ENCODE measurements around the gene CCDC92B.

The CCDC92B gene

DNA sequence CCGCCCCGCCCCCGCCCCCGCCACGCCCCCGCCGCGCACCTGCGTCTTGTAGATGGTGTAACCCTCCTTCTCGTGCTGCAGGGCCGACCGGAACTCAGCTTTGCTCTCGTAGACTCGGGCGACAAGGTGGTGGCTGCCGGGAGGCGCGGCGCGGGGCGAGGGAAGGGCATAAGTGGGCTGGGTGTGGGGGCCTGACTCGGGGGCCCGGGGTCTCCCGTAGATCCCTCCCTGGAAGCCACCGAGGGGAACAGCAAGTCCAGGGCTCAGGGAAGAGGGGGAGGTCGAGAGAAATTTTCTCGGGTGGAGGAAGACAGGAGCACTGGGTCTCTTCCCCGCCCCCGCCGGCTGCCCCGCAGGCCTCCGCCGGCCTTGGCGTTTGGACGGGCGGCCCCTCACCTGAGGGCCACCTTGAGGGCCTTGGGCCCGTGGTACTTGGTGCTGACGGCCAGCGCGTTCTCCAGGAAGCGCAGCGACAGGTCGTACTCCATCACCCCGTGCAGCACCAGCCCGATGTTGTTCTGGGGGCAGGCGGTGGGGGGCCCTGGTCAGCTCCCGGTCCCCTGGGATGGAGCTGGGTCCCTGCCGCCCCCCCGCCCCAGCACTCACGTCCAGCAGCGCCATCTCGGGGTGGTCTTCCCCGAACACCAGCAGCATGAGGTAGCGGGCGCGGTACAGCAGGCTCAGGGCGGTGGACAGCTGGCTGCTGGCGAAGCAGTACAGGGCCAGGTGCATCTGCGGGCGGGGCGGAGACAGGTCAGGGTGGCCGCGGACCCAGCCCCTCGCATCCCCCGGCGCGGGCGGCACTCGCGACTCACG lies 57.3 kb downstream of the CCDC92B start:
- TF ChIP-seq, protein P1, sequence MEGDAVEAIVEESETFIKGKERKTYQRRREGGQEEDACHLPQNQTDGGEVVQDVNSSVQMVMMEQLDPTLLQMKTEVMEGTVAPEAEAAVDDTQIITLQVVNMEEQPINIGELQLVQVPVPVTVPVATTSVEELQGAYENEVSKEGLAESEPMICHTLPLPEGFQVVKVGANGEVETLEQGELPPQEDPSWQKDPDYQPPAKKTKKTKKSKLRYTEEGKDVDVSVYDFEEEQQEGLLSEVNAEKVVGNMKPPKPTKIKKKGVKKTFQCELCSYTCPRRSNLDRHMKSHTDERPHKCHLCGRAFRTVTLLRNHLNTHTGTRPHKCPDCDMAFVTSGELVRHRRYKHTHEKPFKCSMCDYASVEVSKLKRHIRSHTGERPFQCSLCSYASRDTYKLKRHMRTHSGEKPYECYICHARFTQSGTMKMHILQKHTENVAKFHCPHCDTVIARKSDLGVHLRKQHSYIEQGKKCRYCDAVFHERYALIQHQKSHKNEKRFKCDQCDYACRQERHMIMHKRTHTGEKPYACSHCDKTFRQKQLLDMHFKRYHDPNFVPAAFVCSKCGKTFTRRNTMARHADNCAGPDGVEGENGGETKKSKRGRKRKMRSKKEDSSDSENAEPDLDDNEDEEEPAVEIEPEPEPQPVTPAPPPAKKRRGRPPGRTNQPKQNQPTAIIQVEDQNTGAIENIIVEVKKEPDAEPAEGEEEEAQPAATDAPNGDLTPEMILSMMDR (IDR thresholded peaks at IDR 0.05; ENCODE audit: low read length, missing control alignments) = no peak

DNA sequence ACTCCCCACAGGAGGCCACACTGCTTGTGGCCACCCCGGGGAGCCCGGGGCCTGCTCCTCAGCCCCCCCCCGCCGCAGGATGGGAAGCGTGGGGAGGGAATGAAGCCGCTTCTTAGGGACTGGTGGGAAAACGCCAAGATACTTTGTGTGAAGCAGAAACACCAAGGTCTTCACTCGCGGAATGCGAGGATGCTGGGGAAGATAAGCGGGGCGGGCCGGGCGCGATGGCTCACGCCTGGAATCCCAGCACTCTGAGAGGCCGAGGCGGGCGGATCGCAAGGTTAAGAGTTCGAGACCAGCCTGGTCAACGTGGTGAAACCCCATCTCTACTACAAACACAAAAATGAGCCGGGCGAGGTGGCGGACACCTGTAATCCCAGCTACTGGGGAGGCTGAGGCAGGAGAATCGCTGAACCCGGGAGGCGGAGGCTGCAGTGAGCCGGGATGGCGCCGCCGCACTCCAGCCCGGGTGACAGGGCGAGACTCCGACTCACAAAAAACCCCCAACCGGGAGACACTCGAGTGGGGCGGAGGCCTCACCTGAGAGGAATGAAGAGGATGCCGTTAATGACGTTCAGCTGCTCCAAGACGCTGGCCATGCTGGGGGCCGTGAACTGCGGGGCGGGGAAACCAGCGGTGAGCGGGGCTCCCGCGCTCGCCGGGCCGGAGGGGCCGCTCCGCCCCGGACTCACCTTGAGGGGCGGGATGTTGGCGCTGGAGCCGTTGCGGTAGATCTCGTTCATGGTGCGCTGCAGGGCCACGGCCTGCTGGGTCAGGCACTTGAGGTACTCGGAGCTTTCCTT lies 58.2 kb downstream of the CCDC92B start:
- TF ChIP-seq, protein P1 (IDR thresholded peaks at IDR 0.05; ENCODE audit: low read length, missing control alignments) = no peak
- H3K4me3 ChIP-seq (replicated peaks; ENCODE audit: low read depth, low read length) = no peak overlapping the region
- no peak for DNase-seq (ENCODE audit: low read depth)

More for the DNA sequence above, 57.3 kb downstream of the CCDC92B start:
- no peak for DNase-seq (ENCODE audit: low read depth)
- no peak overlapping the region for H3K4me3 ChIP-seq (replicated peaks; ENCODE audit: low read depth, low read length)

DNA sequence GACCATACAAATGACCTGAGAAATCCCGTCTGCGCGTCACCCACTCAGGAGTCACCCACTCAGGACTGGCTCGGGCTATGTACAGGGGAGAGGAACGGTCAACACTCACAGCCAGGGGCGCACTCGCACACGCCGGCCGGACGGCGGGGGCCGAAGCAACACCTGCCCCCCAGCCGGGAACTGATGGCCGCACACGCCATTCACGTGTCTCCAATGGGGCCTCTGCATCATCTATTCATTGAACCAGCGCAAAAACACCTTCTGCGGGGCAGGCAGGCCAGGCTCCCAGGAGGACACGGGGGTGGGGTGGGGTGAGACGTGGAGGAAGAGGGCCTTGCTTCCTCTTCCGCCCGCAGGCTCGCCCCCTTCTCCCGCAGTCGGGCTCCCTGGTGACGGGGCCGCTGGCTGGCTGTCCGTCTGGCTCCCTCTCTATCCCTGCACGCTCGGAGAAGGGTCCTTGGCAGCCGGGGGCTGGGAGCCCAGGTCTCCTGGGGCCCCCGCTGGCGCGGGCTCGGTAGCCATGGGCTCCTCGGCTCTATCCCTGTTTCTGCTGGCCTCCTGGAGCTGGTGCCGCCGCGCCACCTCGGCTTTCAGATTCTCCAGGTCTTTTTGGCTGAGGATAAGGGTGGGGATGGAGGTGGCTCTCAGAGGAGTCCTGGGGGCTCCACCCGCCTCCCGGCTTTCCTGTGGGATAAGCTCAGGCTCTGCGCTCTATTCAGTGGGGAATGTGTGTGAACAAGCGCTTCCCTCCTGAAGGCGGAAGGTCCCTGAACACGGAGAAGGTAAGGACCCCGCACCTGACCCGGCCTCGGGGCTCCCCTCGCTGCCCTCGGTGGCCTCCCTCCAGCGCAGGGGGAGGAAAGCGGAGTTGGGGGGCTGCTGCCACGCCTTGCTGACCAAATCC lies 59.0 kb downstream of the CCDC92B start:
- TF ChIP-seq, protein P1 (IDR thresholded peaks at IDR 0.05; ENCODE audit: low read length, missing control alignments) = no peak
- no peak for DNase-seq (ENCODE audit: low read depth)
- H3K4me3 ChIP-seq (replicated peaks; ENCODE audit: low read depth, low read length) = no peak overlapping the region

DNA sequence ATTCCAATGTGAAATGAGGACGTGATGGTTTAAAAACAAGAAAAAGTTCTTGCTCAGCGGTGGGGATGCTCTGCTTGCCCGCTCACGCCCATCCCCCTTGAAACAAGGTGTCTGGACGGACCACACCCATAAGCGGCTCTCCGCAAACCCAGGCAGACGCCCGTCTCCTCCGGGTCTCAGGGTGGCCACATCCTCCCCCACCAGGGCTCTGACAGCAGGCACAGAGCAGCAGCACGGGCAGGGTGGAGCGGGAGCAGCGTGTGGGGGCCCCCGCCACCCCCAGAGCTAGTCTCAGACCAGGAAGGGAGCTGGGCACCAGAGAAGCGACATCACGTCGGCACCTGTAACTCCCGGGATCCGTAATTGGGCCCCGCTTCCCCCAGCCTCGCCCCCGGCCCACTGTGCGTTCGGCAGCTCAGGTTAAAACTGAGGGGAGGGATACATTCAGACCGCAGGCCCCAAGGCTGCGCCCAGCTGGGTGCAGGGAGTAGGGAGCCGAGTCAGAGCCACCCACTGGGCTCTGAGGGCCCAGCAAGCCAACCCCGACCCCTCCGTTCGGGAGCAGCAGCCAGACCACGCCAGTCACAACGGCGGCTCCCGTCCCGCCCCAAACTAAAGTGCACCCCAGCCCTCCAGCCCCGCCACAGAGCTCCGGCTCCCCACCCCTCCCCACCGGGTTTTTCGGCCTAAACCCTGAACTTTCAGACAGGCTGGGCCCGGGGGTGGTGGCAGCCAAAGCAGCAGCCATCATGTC lies 59.9 kb downstream of the CCDC92B start:
- TF ChIP-seq, protein P1 (IDR thresholded peaks at IDR 0.05; ENCODE audit: low read length, missing control alignments) = no peak
- no peak overlapping the region for H3K4me3 ChIP-seq (replicated peaks; ENCODE audit: low read depth, low read length)
- no peak for DNase-seq (ENCODE audit: low read depth)

DNA sequence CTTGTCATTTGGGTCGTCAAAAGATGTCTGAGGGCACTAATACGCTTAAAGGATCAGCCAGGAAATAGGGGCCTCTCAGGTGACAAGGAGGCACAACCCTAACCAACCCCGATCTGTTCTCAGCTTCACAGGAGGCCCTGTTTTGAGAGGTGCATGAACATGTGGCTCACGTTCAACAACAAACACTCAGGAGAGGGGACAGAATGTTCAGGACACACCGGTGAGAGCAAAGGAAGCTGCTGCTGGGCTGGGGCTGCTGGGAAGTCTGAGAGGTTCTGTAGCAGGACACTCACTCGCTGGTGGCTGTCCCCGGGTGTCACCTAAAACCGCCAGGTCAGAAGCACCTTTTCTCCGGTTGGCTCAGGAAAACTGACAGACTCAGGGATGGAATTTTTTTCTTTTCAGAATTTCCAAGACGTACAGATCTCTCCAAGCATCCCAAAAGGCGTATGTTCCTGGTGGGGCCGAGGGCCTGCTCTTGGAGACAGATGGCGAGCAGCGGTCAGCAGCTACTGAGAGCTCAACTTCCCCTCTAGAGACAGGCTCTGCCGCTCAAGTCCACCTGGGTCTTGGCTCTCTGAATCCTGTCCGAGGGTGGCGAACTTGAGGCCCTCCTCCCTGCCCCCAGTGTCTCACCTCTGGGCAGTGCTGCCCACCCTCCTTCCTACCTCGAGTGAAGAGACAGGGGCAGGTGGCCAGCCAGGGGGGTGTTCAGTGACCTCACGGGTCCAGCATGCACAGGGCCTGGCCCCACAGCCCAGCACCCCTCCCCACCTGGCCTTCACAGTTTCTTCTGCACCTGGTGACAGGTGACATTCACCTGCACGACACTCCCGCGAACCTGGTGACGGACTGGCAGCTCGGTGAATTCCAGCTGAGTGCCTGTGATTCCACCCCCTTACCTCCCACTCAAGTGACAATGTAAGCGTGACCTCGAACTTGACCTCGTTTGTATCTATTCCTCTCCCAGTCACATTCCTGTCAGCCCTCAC lies 60.8 kb downstream of the CCDC92B start:
- TF ChIP-seq, protein P1 (IDR thresholded peaks at IDR 0.05; ENCODE audit: low read length, missing control alignments) = no peak
- no peak overlapping the region for H3K4me3 ChIP-seq (replicated peaks; ENCODE audit: low read depth, low read length)
- no peak for DNase-seq (ENCODE audit: low read depth)
